HG03196 (cell line): ENCODE data around the gene SWAP70.
A peak's percentile ranks its signal among the peaks of the same experiment; 100 is the strongest.

Source experiments
- ATAC-seq: cut with Tn5 transposase; IDR thresholded peaks from one replicate; pipeline ENCODE4 v1.9.1; 2021; ENCODE audit not compliant: unreplicated experiment

Gene SWAP70

DNA sequence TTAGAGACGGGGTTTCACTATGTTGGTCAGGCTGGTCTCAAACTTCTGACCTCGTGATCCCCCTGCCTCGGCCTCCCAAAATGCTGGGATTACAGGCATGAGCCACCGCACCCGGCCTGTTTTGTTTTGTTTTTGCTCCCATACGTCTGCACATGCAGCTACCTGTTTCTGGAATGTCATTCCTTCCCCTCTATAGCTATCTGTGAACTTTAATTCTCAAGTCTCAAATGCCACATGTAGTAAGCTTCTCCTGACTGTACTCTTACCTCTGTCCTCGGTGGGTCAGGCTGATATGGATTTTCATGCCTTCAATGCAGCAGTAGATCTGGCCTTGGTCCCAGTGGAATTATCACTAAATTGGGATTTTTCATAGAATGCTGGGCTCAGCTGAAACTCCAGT lies 12.4 kb upstream of the SWAP70 start:
- ATAC-seq, result no peak

DNA sequence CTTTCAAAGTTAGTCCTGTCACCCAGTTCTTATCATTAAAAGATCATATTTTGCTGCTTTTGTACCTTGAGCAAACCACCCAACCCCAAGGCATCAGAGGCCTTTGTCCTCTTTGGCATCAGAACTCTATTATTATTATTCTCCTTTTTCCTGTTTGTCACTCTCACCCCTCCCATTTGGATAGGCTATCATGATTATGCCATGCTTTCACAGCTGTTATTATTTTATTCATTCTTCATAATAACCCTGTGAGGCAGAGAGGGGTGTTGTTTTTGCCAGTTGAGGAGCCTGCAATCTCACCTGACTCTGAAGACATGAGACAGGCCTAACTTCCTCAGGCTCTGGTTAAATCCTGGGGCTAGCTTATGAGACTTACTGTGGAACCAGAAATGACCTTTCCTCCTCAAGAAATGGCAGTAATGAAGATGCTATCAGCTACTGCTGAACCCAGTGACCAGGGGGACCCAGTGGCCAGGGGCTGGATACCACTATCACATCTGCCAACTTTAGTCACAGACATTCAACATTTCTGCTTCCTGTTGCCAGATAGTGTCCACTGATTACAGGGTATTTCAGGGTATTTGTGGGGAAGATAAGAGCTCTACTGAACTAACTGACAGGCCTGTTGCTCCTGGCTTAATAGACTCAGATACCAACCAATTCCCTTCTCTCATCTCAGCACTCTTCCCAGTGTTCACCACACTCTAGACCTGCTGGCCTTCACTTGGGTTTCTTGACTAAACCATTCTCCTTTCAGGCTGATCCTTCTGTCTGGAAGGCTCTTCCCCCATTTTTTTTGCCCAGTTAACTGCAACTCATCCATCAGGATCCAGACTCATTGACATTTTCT lies 11.8 kb upstream of the SWAP70 start:
- ATAC-seq, result no peak

DNA sequence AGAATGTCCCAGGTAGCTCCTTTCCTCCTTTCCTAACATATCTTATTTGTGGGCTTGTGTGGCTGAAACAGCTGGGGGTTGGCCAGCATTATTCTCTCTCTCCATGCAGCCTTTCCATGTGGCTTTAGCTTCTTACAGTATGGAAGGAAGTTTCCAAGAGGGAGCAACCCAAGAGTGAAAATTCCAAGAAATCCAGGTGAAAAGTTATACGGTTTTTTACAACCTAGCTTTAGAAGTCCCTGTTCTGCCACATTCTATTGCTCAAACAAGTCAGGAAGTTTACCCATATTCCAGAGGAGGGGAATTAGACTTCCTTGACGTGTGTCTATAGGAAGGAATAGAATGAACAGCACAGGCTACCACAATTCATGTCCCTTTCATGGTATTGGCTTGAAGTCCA lies 10.0 kb upstream of the SWAP70 start:
- no peak for ATAC-seq

DNA sequence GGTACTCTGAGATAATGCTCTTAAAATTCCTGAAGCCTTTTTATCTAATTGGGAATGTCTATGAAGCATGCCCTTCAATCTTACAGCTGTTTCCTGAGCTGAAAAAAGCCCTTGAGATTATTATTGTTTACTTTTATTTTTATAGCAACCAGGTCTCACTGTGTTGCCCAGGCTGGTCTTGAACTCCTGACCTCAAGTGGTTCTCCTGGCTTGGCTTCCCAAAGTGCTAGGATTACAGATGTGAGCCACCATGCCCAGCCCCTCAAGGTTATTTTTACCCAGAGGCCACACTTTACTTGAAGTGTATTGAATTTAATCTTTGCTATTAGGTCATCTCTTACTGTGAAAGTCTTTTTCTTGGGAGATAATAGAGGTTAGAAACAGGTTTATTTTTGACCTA lies 7.0 kb upstream of the SWAP70 start:
- no peak for ATAC-seq

DNA sequence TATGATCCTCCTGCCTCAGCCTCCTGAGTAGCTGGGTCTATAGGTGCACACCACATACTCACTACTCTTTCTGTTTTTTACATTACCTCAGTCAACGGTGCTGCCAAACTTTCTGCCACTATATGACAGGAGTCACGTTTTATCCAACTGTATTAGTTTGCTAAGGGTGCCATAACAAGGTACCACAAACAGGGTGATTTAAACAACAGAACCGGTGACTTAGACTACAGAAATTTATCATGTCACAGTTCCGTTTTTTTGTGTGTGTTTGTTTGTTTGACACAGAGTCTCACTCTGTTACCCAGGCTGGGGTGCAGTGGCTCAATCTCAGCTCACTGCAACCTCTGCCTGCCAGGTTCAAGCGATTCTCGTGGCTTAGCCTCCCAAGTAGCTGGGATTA lies 6.3 kb upstream of the SWAP70 start:
- no peak for ATAC-seq

DNA sequence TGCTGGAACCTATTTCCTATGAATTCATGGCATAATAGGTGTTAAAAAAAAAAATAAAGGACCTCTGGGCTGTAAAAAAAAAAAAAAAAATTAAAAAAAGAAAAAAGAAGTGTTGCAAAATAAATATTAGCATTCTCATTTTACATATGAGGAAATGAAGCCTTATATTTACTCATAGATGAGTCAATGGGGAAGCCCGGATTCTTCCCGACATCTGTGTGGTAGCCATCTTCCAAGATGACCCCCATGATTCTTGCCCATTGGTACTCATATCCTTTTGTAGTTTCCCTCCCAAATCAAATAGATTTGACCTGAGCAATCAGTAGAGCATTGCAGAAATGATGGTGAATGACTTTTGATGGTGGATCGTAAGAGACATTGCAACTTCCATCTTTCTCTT lies 3.0 kb upstream of the SWAP70 start:
- no peak for ATAC-seq

DNA sequence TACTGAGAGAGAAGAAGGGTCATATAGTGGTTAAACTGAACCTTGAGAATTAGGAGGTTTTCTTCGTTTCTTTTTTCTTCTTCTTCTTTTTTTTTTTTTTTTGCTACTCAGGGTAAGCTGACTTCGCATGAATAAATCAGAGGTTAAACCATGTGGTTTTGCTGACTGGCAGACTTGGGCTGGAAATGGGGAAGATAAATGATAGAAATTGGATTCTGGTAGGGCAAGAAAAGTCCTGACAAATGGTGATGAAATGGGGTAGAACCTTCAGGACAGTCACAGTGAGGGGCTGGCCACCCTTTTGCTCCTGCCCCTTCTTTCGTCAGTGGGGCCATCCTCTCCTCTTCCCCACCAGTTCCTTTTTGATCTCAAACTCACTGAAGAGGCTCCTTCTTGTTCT lies 1.6 kb upstream of the SWAP70 start:
- no peak for ATAC-seq

DNA sequence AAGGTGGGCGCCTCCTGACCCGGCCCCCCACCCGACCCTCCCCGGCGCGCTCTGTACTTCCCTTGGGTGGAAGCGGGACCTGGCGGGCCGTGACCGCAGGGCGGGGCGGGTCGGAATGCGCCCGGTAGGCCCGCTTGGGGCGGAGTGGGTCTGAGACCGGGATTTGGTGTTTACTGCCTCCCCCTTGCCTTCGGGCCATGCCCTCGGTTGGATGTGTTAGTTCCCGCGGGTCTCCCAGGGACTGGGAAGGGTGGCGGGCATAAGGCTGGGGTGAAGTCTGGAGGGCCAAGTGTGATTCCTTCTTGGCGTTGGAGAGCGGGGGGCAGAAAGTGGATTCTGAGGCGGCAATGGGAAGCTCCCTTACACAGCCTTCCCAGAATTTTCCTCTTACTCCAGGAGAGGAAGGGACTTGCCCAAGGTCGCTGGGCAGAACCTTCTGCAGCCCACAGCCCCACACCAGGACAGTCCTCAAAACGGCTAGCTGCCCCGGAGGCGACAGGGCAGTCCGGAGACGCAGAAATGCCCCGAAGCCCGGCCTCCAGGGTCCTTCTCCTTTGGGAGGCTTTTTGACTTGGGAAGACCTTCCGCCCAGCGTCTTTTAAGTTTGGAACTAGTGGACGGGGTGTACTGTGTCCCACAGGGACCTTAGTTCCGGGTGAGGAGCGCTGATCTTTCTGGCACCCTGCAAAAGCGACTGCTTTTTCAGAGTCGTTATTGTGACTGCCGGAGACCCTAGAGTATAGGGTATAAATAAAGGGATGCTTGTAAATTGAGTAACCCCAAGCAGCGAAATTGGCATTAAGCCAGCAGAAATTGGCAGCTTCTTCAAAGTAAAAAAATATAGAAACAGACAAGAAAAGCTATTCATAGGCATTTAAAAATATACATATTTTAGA lies 647 bp downstream of the SWAP70 start:
- peak; percentile 28 for ATAC-seq

DNA sequence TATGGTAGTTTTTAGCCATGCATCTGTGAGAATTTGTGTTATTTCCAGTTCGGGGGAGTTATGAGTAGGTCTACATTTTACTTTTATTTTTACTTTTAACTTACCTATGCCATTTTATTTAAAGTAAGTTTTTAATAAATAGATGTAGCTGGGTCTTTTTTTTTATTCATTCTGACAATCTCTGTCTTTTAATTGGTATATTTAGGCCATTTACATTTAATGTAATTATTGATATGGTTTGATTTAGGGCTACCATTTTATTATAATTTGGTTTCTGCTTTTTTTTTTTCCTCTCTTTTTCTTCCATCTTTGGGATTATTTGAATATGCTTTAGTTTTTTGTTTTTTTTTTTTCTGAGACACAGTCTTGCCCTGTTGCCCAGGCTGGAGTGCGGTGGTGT lies 1.9 kb downstream of the SWAP70 start:
- no peak for ATAC-seq

DNA sequence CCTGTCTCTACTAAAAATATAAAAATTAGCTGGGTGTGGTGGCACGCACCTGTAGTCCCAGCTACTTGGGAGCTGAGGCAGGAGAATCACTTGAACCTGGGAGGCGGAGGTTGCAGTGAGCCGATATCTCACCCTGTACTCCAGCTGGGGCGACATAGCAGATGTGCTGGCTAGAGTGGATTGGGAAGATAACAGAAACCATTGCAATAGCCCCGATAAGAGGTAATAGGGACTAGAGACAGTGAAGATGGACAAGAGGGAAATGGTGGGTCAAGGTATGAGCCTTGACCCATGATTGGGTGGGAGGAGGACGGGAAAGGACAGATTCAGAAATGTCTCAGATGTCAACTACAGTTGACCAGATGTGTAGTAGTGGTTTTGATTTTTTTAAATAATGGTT lies 6.1 kb downstream of the SWAP70 start:
- ATAC-seq, result no peak

DNA sequence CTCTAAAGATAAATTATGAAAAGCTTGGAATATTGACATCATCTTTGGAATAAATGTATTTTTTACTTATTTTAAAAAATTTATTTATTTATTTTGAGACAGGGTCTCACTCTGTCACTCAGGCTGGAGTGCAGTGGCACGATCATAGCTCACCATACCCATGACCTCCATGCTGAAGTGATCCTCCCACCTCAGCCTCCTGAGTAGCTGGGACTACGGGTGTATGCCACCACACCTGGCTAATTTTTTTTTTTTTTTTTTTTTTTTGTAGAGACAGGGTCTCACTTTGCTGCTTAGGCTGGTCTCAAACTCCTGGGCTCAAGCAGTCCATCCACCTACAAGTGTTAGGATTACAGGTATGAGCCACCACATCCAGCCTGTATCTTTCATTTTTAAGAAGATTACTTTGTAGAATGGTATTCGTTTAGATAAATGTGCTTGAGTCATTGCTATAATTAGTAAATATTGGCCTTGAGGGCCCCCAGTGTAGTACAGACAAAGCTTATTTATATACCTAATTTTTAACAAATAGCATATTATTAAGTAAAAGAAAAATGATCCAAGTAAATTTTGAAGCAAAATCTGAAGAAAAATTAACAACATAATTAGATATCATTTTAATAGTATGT lies 8.5 kb downstream of the SWAP70 start:
- ATAC-seq, result no peak

DNA sequence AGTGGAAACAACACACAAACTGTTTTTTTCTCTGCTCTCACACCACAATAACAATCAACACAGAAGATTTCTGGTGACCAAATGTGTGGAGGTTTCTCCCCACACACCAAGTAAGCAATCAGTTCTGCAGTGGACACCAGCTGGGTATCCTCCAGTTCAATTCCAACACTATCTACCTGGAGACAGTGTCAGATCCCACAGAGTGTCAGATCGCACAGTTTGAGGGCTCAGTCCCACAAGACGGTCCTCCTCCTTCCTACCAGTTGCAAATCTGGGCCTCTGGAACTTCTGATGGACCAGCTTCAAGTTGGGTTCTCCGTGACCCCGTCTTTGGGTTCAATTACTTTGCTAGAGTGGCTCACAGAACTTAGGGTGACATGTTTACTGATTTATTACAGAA lies 9.0 kb downstream of the SWAP70 start:
- no peak for ATAC-seq

DNA sequence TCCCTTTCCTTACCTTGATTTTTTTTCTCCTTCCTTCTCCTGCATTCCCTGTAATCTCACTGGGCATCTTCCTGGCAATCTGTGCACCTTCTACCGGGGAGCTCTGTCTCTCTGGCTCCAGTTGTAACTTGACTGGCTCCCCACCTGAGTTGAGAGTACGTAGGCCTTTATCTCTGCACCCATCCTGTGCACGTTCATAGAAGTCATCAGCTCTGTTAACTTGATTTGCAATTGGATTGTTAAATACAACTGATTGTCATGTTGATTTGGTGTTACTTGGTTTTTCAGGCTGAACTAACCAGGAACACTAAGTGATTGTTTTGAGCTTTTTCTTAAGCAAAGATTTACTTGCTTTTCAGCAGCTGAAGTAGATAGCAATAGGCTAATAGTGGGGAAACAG lies 11.8 kb downstream of the SWAP70 start:
- ATAC-seq, result no peak

DNA sequence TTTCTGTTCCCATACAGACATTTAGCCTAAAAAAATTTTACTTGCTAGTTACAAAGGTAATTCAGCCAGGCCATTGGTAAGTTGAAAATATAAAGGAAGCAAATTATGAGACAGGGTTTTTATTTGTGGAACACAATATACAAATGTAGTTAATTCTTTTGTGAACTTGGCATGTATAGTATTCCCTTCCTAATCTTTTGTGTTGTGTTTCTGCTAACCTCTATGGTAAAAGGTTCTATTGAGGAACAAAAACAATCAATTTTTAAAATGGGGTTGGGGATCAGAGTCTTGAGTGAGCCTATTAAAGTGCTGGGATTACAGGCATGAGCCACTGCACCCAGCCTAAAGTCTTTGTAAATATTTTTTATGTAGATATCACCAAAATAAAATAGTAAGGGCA lies 14.1 kb downstream of the SWAP70 start:
- ATAC-seq, result no peak

DNA sequence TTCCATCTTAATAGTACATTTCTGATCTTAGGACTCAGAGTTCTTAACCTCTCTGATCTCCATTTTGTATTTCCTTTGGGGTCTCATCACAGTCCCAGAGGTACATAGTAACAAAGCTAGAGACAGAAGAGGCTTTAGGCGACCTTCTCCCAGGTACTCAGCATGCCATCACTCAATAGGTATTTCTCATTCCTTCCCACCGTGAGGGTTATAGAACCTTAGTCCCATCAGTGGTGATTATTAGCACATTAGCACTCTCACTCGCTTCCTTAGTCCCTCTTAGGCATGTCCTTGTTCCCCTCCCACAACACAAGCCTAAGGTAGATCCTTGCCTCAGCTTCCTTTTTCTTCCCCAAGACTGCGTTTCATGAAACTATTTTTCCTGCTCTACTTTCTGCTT lies 14.7 kb downstream of the SWAP70 start:
- no peak for ATAC-seq

DNA sequence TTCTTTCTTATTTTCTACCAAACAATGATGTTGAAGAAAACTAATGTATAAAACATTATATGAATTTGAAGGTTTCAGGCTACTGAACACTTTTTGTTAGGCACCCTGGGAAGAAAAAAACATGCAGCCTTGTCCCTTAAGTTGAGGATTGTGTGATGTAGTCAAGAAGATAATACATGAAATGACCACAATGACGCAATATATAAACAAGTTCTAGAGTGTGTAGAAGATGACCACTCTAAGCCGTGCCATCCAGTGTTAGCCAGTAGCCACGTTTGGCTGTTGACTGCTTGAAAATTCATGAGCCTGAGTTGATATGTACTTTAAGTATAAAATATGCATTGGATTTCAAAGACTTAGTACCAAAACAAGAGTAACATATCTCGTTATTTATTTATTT lies 16.2 kb downstream of the SWAP70 start:
- ATAC-seq, result no peak

DNA sequence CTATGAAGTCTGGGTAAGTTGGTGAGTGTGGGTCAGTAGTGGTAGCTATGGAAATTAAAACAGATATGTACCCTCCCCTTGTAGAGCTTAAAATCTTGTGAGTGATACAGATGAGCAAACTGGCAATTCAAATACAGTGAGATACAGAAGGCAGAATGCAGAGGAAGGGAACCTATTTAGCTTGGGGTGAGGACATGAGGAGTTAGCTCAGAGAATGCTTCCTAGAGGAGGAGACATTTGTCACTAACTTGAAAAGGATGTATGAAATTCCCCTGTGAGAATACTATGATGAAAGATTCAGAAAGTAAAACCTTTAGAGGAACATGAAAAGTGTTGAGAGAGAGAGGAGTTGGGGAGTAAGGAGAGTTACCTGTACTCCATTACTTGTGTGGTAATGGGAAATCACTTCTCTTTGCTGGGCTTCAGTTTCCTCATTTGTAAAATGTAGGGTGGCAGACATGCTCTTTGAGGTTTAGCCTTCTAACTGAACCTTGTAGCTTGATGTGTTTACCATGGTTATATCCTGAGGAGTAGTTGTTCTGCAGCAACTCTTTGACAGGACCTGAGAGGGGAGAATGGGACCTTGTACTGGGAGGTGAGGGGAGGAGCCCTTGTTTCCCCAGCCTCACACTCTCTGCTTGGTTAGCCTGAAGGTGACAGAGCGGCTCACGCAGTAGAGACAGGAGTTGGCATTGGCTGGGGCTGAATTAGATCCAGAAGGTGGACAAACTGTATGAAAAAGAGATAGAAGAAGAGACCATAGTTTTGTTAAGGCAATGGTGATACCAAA lies 17.9 kb downstream of the SWAP70 start:
- peak; percentile 42 for ATAC-seq

DNA sequence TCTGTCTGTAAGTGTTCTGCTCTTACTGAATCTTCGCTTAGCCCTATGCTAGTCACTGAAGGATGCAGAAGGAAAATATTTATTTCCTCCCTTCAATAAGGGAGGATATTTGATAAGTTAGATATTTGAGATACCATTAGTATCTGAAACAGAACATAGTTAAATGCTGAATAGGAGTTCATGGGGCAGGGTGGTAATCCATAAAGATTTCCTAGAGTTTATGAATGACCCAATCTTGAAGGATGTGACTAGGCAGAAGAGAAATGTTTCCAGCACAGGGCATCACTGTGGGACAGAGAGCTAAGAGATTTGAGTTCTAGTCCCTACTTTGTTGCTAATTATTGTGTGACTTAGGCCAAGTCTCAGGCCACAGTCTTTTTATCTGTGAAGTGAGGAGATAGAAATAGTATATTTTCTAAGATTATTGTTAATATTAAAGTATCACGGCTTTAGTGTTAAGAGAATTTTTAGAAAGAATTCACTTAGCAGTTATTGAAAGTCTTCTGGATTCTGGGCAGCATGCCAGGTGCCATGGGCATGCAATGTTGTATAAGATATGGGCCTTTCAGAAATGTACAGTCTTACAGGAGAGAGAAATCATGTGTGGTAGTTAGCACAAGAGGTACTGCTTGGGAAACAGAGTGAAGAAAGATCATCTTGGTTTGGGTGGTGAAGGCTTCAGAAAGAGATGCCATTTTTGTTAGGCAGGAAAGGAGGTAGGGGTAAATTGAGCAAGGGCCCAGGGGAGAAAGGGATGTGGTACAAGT lies 24.0 kb downstream of the SWAP70 start:
- ATAC-seq, result no peak

DNA sequence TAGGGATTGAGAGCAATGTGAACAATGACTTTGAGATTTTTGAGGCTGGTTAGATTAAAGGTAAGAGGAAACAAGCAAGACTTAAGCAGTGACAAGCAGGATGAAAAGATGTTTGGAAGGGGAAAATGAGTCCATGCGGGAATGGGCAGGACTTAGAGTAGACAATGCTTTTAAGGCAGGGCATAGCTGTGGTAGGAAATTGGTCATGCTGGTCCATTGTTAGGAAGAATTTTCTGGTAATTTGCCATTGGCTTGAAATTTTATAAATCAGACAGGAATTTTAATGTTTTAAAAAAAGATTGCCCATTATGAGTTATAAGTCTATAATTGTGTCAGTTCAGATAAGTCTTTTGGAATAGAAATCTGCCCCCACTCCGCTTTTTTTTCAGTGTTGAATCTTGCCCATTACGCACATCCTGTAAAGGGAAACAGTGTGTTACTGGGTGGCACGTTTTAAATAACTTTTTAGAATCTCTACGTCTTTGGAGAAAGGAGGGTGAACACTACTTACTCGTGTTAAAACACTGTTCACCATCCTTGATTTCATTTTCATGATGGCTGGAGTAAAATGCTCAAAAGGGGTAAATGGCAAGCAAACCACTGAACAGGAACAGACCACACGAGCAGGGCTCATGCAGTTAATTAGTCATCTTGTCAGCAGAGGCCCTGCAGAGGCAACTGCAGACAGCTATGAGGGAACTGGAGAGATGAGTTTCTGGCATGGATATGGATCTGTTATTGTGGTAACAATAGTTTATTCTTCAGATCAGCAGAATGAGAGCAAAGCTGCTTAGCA lies 25.0 kb downstream of the SWAP70 start:
- ATAC-seq, result peak; percentile 69
